Spinal cord (tissue), 10 donors: Measurements from ENCODE around the gene HK2. TPM values are rescaled to one million over a fixed set of nuclear protein-coding genes. Genes with fewer than 3 reads are reported as not detected.

Experiments used
- DNase-seq, 6 donors: peaks; one replicate each; pipeline versions ENCODE4 v3.0.0 to v3.0.0-alpha.2; 2013 to 2015; ENCODE audit warnings: low spot score in 6 of 6, low read depth in 4 of 6
- H3K27ac ChIP-seq: one replicate; pipeline ENCODE4 v1.5.1; 2013; ENCODE audit warnings: low read depth, low read length, control low read depth
- H3K27me3 ChIP-seq: one replicate; pipeline ENCODE4 v1.6.1; 2013; ENCODE audit warnings: low read length; ENCODE audit not compliant: control insufficient read depth, insufficient read depth
- H3K36me3 ChIP-seq: one replicate; pipeline ENCODE4 v1.6.1; 2013; ENCODE audit warnings: low read length; ENCODE audit not compliant: control insufficient read depth, insufficient read depth
- H3K4me1 ChIP-seq: one replicate; pipeline ENCODE4 v1.6.1; 2013; ENCODE audit warnings: low read length; ENCODE audit not compliant: control insufficient read depth, insufficient read depth
- H3K4me3 ChIP-seq: one replicate; pipeline ENCODE4 v1.5.1; 2013; ENCODE audit warnings: low read depth, low read length, control low read depth
- H3K9me3 ChIP-seq: one replicate; pipeline ENCODE4 v1.6.1; 2013; ENCODE audit warnings: low read length; ENCODE audit not compliant: control insufficient read depth, insufficient read depth
- WGBS: methylation state at CpG from one replicate; pipeline ENCODE4 v1.1.5; 2013; ENCODE audit warnings: missing lambda C conversion rate; ENCODE audit not compliant: insufficient coverage; 5-methylcytosine and 5-hydroxymethylcytosine counted together
- polyA plus RNA-seq, 2 donors: library from polyadenylated mRNA; unstranded; fragments of 120-200 nt; gene quantifications; one replicate each; pipeline ENCODE4 v1.2.1, GENCODE V29; 2013; ENCODE audit not compliant: insufficient read length in 2 of 2
- total RNA-seq, 2 donors: library from RNA; depleted of rRNA in 1 of 2; stranded (reverse); fragments of 120-200 nt in 1 of 2; fragments of >200 nt in 1 of 2; gene quantifications; one replicate each; pipeline versions ENCODE4 v1.2.3 to v1.2.4, GENCODE V29; 2013 to 2014
- donor health status: healthy.

Gene HK2
- total and polyA plus RNA-seq, 4 donors, result 7.8 to 10.8 (median 10.3) TPM

- no peaks in the 10 kb centered on the region for H3K9me3 ChIP-seq
- no peak overlapping the region for H3K27ac ChIP-seq
- H3K4me1 ChIP-seq, result peaks cover 9% of the 10 kb centered on the region
- peak in 4 of 6 donors; percentile 23 to 86 (median 50) for DNase-seq
- H3K27me3 ChIP-seq, result no peaks in the 10 kb centered on the region
- H3K36me3 ChIP-seq, result no peaks in the 10 kb centered on the region
- 3% methylated on average over 30 of the region's 34 CpGs for WGBS
- H3K4me3 ChIP-seq, result no peak overlapping the region
Measured at GRCh38 chr2:74919827-74920226, 85.9 kb downstream of the HK2 start.

DNA sequence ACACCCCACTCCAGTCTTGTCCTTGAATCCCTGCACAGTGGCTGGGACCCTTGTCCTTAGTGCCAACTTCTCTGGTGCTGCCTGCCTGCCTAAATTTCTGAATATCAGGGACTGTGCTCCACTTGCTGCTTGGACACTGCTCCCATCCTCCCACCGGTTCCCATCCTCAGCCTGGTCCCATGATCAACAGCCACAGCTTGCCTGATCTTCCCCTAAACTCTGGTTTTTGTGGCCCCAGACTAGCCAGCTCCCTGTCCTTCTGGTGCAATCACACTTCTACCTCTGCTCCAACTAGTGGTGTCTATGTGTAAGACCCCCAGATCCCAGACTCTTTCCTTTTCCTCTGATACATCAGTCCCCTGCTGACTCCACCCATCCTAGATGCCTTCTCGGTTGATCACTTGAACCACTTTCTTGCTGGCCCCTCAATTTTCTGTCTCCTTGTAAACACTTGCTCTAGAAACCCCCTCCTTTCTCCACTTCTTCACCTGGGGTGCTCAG lies 87.4 kb downstream of the HK2 start:
- 89% methylated on average over 2 of the region's 2 CpGs for WGBS
- Histone ChIP-seq H3K4me3 (no peak overlapping the region), H3K9me3 (no peaks in the 10 kb centered on the region), H3K36me3 (no peaks in the 10 kb centered on the region), H3K4me1 (peaks cover 9% of the 10 kb centered on the region), H3K27ac (no peak overlapping the region), H3K27me3 (no peaks in the 10 kb centered on the region)
- DNase-seq, result no peak

- no peak overlapping the region for H3K4me3 ChIP-seq
Measured at GRCh38 chr2:74922592-74923227, 88.8 kb downstream of the HK2 start.

GRCh38 chr2:74924463-74925265 lies 90.7 kb downstream of the HK2 start:
- H3K4me1 ChIP-seq, result peaks cover 5% of the 10 kb centered on the region
- H3K4me3 ChIP-seq, result no peak overlapping the region
- H3K9me3 ChIP-seq, result no peaks in the 10 kb centered on the region
- DNase-seq, result no peak
- 88% methylated on average over 8 of the region's 11 CpGs for WGBS
- H3K36me3 ChIP-seq, result no peaks in the 10 kb centered on the region
- H3K27ac ChIP-seq, result no peak overlapping the region
- H3K27me3 ChIP-seq, result no peaks in the 10 kb centered on the region

More at GRCh38 chr2:74922592-74923227, 88.8 kb downstream of the HK2 start:
- WGBS, result 96% methylated on average over 3 of the region's 5 CpGs
- DNase-seq, result no peak
- Histone ChIP-seq H3K4me1 (peaks cover 9% of the 10 kb centered on the region), H3K36me3 (no peaks in the 10 kb centered on the region), H3K27ac (no peak overlapping the region), H3K9me3 (no peaks in the 10 kb centered on the region), H3K27me3 (no peaks in the 10 kb centered on the region)

- Histone ChIP-seq H3K4me1 (no peaks in the 10 kb centered on the region), H3K27ac (no peak overlapping the region), H3K9me3 (no peaks in the 10 kb centered on the region), H3K4me3 (no peak overlapping the region), H3K27me3 (no peaks in the 10 kb centered on the region), H3K36me3 (no peaks in the 10 kb centered on the region)
- DNase-seq, result no peak
- WGBS, result 43% methylated on average over 1 of the region's 2 CpGs
Measured at GRCh38 chr2:74925361-74925786, 91.4 kb downstream of the HK2 start.

- DNase-seq, result peak in 1 of 6 donors; percentile 43
- H3K9me3 ChIP-seq, result no peaks in the 10 kb centered on the region
- H3K27ac ChIP-seq, result no peak overlapping the region
Measured at GRCh38 chr2:74927621-74928020, 93.7 kb downstream of the HK2 start.

DNA sequence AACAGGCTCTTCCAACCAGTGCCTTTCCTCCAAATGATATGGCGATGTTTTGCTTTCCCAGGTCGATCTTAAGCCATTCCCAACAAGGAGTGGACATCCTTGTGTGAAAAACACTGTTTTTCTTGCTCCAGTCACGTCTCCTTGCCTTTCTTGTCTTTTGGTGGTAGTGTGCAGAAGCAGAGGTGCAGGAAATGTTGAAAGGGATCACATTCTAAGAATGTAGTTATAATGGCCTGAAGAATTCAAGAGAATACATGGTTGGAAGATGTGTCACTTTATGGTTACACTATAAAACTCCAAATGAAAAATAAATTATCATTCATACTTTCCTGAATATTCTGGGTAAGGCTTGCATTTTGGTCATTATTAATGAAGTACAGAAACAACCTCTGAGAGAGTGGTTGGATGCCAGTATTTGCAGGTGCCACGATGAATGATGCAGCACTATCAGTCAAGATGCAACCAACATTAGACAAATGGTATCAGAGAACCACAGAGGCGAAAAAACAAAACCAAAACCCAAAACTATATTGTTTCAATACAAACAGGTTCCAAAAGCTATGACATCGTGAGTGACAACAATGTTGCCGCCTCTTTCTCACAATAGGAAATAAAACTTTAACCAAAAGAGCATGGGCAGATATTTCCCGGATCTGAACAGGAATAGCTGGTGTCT lies 97.0 kb downstream of the HK2 start:
- DNase-seq, result no peak
- Histone ChIP-seq H3K36me3 (no peaks in the 10 kb centered on the region), H3K4me3 (no peak overlapping the region), H3K27ac (no peak overlapping the region), H3K27me3 (no peaks in the 10 kb centered on the region), H3K4me1 (no peaks in the 10 kb centered on the region), H3K9me3 (no peaks in the 10 kb centered on the region)
- 94% methylated on average over 2 of the region's 8 CpGs for WGBS

More at GRCh38 chr2:74927621-74928020, 93.7 kb downstream of the HK2 start:
- Histone ChIP-seq H3K4me1 (no peaks in the 10 kb centered on the region), H3K4me3 (no peak overlapping the region), H3K27me3 (no peaks in the 10 kb centered on the region), H3K36me3 (no peaks in the 10 kb centered on the region)
- WGBS, result 45% methylated on average over 5 of the region's 5 CpGs

DNA sequence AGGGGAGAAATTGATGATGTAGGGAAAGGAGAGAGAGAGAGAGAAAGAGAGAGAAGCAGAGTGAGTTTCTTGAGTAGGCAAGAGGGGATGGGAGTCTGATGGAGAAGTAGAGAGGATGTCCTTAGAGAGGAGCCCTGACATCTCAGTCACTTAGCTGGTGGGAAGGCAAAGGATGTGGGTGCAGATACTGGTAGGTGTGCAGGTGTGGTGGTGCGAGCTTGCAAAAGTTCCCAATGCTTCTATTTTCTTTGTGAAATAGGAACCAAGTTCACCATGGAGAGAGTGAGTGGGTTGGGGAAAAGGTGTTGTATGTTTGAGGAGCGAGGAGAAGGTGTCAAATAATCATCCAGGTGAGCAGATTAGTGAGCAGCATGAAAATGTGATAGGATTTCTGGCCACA lies 98.0 kb downstream of the HK2 start:
- Histone ChIP-seq H3K27me3 (no peaks in the 10 kb centered on the region), H3K9me3 (no peaks in the 10 kb centered on the region), H3K4me3 (no peak overlapping the region), H3K36me3 (no peaks in the 10 kb centered on the region), H3K4me1 (no peaks in the 10 kb centered on the region), H3K27ac (no peak overlapping the region)
- no peak for DNase-seq
- WGBS, result 100% methylated on average over 2 of the region's 2 CpGs

GRCh38 chr2:74935975-74936391 lies 102.1 kb downstream of the HK2 start:
- Histone ChIP-seq H3K4me1 (no peaks in the 10 kb centered on the region), H3K27ac (no peak overlapping the region), H3K9me3 (no peaks in the 10 kb centered on the region), H3K36me3 (no peaks in the 10 kb centered on the region), H3K4me3 (no peak overlapping the region), H3K27me3 (no peaks in the 10 kb centered on the region)
- WGBS, result 86% methylated on average over 4 of the region's 4 CpGs
- peak in 1 of 6 donors; percentile 54 for DNase-seq
